Measurements from ENCODE around the gene MOV10. TPM values are rescaled to one million over a fixed set of nuclear protein-coding genes. Genes with fewer than 3 reads are reported as not detected.

The MOV10 gene
- total RNA-seq, 2 donors from 2014 or later = 28.3 to 31.9 TPM

DNA sequence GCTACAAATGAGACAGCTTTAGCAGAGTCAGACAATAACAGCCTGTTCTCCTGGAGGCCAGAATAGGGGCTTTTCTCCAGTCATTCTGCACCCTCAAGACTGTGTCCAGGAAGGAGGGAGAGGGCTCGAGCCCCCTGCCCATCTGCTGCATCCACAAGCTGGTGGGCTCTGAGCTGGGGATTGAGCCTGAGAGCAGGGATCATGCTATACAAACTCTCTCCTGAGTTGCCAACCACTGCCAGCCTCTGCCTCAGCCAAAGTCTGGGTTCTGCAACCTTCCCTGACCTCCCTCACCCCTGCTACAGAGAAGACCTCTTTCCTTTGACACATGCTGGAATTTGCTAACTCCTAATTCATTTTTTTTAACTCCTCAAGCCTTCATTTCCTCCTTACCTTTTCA, 55.5 kb downstream of the MOV10 start:
- no peaks in the 10 kb centered on the region for H3K27me3 ChIP-seq (replicated peaks; ENCODE audit: insufficient read depth)
- no peak for ATAC-seq (ENCODE audit: insufficient number of reproducible peaks, low FRiP score, low read depth)

DNA sequence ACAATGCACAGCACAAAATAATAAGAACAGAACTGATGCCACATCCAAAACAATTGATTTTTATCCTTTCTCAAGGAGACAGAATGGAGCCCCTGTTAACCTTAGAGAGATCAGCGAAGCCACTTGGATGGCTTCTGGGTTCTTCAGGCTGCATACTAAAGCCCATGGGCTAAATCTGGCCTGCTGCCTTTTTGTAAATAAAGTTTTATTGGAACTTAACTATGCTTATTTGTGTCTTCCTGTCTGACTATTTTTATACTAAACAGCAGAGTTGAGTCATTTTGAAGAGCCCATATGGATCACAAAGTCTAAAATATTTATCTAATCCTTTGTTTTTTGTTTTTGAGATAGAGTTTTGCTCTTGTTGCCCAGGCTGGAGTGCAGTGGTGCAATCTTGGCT, 57.0 kb downstream of the MOV10 start:
- no peaks in the 10 kb centered on the region for H3K4me1 ChIP-seq (ENCODE audit: control insufficient read depth in 1 of 2, low read depth in 2 of 2)
- H3K27me3 ChIP-seq (replicated peaks; ENCODE audit: insufficient read depth) = no peaks in the 10 kb centered on the region
- H3K27ac ChIP-seq = no peak overlapping the region
- TF ChIP-seq, protein P1, sequence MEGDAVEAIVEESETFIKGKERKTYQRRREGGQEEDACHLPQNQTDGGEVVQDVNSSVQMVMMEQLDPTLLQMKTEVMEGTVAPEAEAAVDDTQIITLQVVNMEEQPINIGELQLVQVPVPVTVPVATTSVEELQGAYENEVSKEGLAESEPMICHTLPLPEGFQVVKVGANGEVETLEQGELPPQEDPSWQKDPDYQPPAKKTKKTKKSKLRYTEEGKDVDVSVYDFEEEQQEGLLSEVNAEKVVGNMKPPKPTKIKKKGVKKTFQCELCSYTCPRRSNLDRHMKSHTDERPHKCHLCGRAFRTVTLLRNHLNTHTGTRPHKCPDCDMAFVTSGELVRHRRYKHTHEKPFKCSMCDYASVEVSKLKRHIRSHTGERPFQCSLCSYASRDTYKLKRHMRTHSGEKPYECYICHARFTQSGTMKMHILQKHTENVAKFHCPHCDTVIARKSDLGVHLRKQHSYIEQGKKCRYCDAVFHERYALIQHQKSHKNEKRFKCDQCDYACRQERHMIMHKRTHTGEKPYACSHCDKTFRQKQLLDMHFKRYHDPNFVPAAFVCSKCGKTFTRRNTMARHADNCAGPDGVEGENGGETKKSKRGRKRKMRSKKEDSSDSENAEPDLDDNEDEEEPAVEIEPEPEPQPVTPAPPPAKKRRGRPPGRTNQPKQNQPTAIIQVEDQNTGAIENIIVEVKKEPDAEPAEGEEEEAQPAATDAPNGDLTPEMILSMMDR (IDR thresholded peaks at IDR 0.05) = no peak
- DNase-seq (ENCODE audit: low spot score) (no peak), ATAC-seq (ENCODE audit: insufficient number of reproducible peaks, low FRiP score, low read depth) (no peak)
- no peak overlapping the region for H3K4me3 ChIP-seq
- H3K9me3 ChIP-seq = no peaks in the 10 kb centered on the region
- H3K36me3 ChIP-seq = no peaks in the 10 kb centered on the region

More for the DNA sequence above, 55.5 kb downstream of the MOV10 start:
- H3K4me3 ChIP-seq = no peak overlapping the region
- no peak overlapping the region for H3K27ac ChIP-seq
- no peak for DNase-seq (ENCODE audit: low spot score)
- no peaks in the 10 kb centered on the region for H3K4me1 ChIP-seq (ENCODE audit: control insufficient read depth in 1 of 2, low read depth in 2 of 2)
- no peaks in the 10 kb centered on the region for H3K36me3 ChIP-seq
- TF ChIP-seq, protein P1 (IDR thresholded peaks at IDR 0.05) = no peak
- H3K9me3 ChIP-seq = no peaks in the 10 kb centered on the region

DNA sequence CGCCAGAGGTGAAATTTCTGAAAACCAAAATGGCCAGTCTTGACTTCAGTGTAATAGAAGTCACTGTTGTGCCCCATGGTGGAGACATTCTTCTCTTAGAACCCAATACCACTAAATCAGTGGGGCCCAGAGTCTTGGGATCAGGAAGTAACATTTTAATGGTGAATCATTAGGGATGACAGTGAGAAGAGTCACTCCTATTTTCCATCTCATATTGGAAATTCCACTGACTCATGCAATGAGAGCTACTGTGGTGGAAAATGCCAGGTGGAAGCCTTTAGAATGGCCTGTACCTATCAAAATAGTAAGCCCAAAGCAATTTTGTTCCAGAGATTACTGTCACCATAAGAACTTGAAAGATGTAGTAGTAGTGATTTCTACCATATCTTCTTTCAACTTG, 61.3 kb downstream of the MOV10 start:
- TF ChIP-seq, protein P1 (IDR thresholded peaks at IDR 0.05) = no peak
- H3K4me1 ChIP-seq (ENCODE audit: control insufficient read depth in 1 of 2, low read depth in 2 of 2) = no peaks in the 10 kb centered on the region
- no peaks in the 10 kb centered on the region for H3K27me3 ChIP-seq (replicated peaks; ENCODE audit: insufficient read depth)
- DNase-seq (ENCODE audit: low spot score) (no peak), ATAC-seq (ENCODE audit: insufficient number of reproducible peaks, low FRiP score, low read depth) (no peak)
- no peaks in the 10 kb centered on the region for H3K9me3 ChIP-seq
- no peak overlapping the region for H3K27ac ChIP-seq
- no peaks in the 10 kb centered on the region for H3K36me3 ChIP-seq
- no peak overlapping the region for H3K4me3 ChIP-seq

DNA sequence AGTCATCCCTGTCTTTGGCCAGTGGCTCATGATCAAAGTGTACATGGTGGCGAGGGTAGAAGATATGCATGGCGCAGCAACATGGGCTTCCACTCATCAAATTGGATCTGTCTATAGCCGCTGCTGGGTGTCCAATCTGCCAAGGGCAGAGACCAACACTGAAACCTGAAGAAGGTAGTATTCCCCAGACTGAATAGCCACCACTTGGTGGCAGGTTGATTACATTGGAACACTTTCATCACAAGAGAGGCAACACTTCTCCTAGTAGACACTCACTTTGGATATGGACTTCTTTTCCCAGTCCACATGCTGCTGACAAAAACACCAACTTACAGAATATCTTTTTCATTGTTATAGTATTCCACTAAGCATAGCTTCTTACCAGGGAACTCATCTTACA, 63.1 kb downstream of the MOV10 start:
- Histone ChIP-seq H3K9me3 (no peaks in the 10 kb centered on the region), H3K27ac (no peak overlapping the region), H3K36me3 (no peaks in the 10 kb centered on the region), H3K27me3 (replicated peaks; ENCODE audit: insufficient read depth) (no peaks in the 10 kb centered on the region), H3K4me3 (no peak overlapping the region), H3K4me1 (ENCODE audit: control insufficient read depth in 1 of 2, low read depth in 2 of 2) (no peaks in the 10 kb centered on the region)
- DNase-seq (ENCODE audit: low spot score) (no peak), ATAC-seq (ENCODE audit: insufficient number of reproducible peaks, low FRiP score, low read depth) (no peak)
- TF ChIP-seq, protein P1 (IDR thresholded peaks at IDR 0.05) = no peak

DNA sequence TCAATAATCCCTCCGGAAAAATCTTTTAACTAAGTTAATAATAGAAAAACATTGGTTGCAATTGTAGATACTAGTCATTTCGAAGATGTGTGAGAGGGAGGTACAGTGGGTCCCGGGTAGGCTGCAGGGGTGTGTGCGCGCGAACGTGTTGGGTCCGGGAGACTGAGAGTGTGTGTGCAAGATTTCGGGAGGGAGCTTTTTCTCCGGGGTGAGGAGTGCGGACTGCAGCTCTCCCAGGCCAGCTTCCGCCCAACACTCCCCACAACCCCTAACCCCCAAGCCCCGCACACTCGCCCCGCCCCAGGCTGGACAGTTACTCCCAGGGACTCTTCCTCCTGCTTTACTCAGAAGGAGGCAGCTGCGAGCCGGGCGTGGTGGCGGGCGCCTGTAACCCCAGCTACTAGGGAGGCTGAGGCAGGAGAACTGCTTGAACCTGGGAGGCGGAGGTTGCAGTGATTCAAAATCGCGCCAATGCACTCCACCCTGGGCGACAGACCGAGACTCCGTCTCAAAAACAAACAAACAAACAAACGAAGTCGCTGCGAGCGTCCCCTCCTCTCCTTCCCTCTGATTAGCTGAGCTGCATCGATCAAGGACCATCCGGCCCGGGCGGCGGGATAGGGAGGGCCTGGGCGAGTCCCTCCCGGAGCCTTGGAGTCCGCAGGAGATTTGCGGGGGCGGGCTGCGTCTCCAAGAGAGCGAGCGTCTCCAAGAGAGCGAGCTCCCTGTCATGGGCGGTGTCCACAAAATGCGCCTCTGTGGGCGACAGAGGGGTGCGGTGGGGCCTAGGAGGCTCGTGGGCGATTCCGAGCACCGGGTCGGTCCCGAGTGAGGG, 68.9 kb downstream of the MOV10 start:
- DNase-seq (ENCODE audit: low spot score) (no peak), ATAC-seq (ENCODE audit: insufficient number of reproducible peaks, low FRiP score, low read depth) (no peak)
- Histone ChIP-seq H3K4me3 (peak overlapping the region; percentile 61), H3K27ac (no peak overlapping the region), H3K4me1 (ENCODE audit: control insufficient read depth in 1 of 2, low read depth in 2 of 2) (peaks cover 7 to 9% of the 10 kb centered on the region in 2 donors), H3K27me3 (replicated peaks; ENCODE audit: insufficient read depth) (no peaks in the 10 kb centered on the region), H3K36me3 (no peaks in the 10 kb centered on the region), H3K9me3 (no peaks in the 10 kb centered on the region)
- TF ChIP-seq, protein P1 (IDR thresholded peaks at IDR 0.05) = no peak
